Ovary (tissue), 3 donors: ENCODE results near the gene DYNAP.

Experiments
- POLR2A ChIP-seq: fragments of 450-650 bp; IDR thresholded peaks from one replicate; pipeline ENCODE4 v1.6.1; 2017; ENCODE audit warnings: antibody characterized with exemption, mild to moderate bottlenecking, moderate library complexity
- TF ChIP-seq, protein P1 (sequence below), 3 donors: fragments of 450-650 bp in 2 of 3; fragments of 200-600 bp in 1 of 3; IDR thresholded peaks; one replicate each; pipeline versions ENCODE4 v1.5.1 to v1.8.0; 2016 to 2022; ENCODE audit warnings: antibody characterized with exemption in 3 of 3, mild to moderate bottlenecking in 1 of 3
- donor health status: DM: no; HTN: no; CAD: no.

DNA sequence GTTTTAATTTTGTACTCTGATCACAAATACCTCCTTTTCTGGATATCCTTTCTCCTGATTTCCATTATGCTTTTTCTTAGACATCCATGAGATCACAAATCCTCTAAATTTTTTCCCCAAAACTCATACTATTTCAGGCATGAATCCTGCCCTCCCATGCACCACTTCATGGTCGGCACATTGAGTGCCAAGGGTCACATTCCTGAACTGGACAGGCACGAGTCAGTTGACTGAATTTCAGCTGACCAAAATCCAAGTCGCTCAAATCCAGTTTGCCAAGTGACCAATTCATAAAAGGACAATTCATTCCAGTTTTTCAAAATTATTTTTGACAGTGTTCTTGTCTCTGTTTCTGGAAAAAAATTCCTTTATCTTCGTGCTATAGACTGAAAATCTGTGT is 22.1 kb downstream of the DYNAP start:
- TF ChIP-seq, protein P1, sequence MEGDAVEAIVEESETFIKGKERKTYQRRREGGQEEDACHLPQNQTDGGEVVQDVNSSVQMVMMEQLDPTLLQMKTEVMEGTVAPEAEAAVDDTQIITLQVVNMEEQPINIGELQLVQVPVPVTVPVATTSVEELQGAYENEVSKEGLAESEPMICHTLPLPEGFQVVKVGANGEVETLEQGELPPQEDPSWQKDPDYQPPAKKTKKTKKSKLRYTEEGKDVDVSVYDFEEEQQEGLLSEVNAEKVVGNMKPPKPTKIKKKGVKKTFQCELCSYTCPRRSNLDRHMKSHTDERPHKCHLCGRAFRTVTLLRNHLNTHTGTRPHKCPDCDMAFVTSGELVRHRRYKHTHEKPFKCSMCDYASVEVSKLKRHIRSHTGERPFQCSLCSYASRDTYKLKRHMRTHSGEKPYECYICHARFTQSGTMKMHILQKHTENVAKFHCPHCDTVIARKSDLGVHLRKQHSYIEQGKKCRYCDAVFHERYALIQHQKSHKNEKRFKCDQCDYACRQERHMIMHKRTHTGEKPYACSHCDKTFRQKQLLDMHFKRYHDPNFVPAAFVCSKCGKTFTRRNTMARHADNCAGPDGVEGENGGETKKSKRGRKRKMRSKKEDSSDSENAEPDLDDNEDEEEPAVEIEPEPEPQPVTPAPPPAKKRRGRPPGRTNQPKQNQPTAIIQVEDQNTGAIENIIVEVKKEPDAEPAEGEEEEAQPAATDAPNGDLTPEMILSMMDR (IDR thresholded peaks at IDR 0.05), result no peak
- no peak for TF ChIP-seq POLR2A
